Measurements from ENCODE around the gene CFAP47. TPM values are rescaled to one million over a fixed set of nuclear protein-coding genes. Genes with fewer than 3 reads are reported as not detected.
"Not testable (repeated sequence)": the region's sequence is repeated elsewhere in the genome, so short reads cannot be mapped to it uniquely, and the experiment has no call there.

Gene CFAP47
- total RNA-seq: not detected in 2 replicates

GRCh38 chrX:35919536-35920309 lies at the start of gene CFAP47:
CFAP47 (plus strand) TSS chrX:35919734; CDS start chrX:35919800, 66 bp downstream.
- H3K27ac Mint-ChIP-seq: no peak within 1 kb of the TSS
- no peaks in the 10 kb centered on the region for H3K36me3 Mint-ChIP-seq (ENCODE audit: low read depth)
- DNase-seq (ENCODE audit: low spot score): no peak
- intact Hi-C loops (cut with micrococcal nuclease): no loop called here
- no peaks in the 10 kb centered on the region for H3K9me3 Mint-ChIP-seq
- H3K4me3 Mint-ChIP-seq: no peak within 1 kb of the TSS
- H3K27me3 Mint-ChIP-seq (ENCODE audit: insufficient read depth): no peaks in the 10 kb centered on the region
- no peaks in the 10 kb centered on the region for H3K4me1 Mint-ChIP-seq (ENCODE audit: low read depth)

- H3K36me3 Mint-ChIP-seq (ENCODE audit: low read depth): no peaks in the 10 kb centered on the region
- no peaks in the 10 kb centered on the region for H3K9me3 Mint-ChIP-seq
- no peaks in the 10 kb centered on the region for H3K27me3 Mint-ChIP-seq (ENCODE audit: insufficient read depth)
- DNase-seq (ENCODE audit: low spot score): no peak
- H3K4me3 Mint-ChIP-seq: no peak overlapping the region
- H3K27ac Mint-ChIP-seq: no peak overlapping the region
- intact Hi-C loops (cut with micrococcal nuclease): no loop called here
- no peaks in the 10 kb centered on the region for H3K4me1 Mint-ChIP-seq (ENCODE audit: low read depth)
These were observed 38.9 kb upstream of the CFAP47 start for GRCh38 chrX:35880601-35881000.

- Mint-ChIP-seq H3K36me3 (ENCODE audit: low read depth) (no peaks in the 10 kb centered on the region), H3K27me3 (ENCODE audit: insufficient read depth) (no peaks in the 10 kb centered on the region), H3K9me3 (no peaks in the 10 kb centered on the region), H3K27ac (no peak overlapping the region), H3K4me1 (ENCODE audit: low read depth) (no peaks in the 10 kb centered on the region), H3K4me3 (no peak overlapping the region)
- DNase-seq (ENCODE audit: low spot score): no peak
- intact Hi-C loops (cut with micrococcal nuclease): no loop called here
These were observed 33.4 kb upstream of the CFAP47 start for GRCh38 chrX:35886135-35886534.

GRCh38 chrX:35890699-35891098 lies 28.8 kb upstream of the CFAP47 start:
- Mint-ChIP-seq H3K27ac (no peak overlapping the region), H3K4me1 (ENCODE audit: low read depth) (no peaks in the 10 kb centered on the region), H3K9me3 (no peaks in the 10 kb centered on the region), H3K36me3 (ENCODE audit: low read depth) (no peaks in the 10 kb centered on the region), H3K4me3 (no peak overlapping the region), H3K27me3 (ENCODE audit: insufficient read depth) (no peaks in the 10 kb centered on the region)
- no peak for DNase-seq (ENCODE audit: low spot score)
- intact Hi-C loops (cut with micrococcal nuclease): no loop called here

GRCh38 chrX:35986816-35987215 lies 67.3 kb downstream of the CFAP47 start:
- H3K27ac Mint-ChIP-seq; intact Hi-C loops (cut with micrococcal nuclease); DNase-seq (ENCODE audit: low spot score); H3K9me3 Mint-ChIP-seq; H3K4me1 Mint-ChIP-seq (ENCODE audit: low read depth); H3K27me3 Mint-ChIP-seq (ENCODE audit: insufficient read depth); H3K36me3 Mint-ChIP-seq (ENCODE audit: low read depth); H3K4me3 Mint-ChIP-seq: not testable (repeated sequence)

- intact Hi-C loops (cut with micrococcal nuclease): no loop called here
These were observed 87.7 kb downstream of the CFAP47 start for GRCh38 chrX:36007207-36007606.

GRCh38 chrX:36019125-36019524 lies 99.6 kb downstream of the CFAP47 start:
- H3K27ac Mint-ChIP-seq: no peak overlapping the region
- H3K4me3 Mint-ChIP-seq: no peak overlapping the region
- intact Hi-C loops (cut with micrococcal nuclease): no loop called here
- no peak for DNase-seq (ENCODE audit: low spot score)
- no peaks in the 10 kb centered on the region for H3K9me3 Mint-ChIP-seq
- H3K4me1 Mint-ChIP-seq (ENCODE audit: low read depth): no peaks in the 10 kb centered on the region
- no peaks in the 10 kb centered on the region for H3K27me3 Mint-ChIP-seq (ENCODE audit: insufficient read depth)
- H3K36me3 Mint-ChIP-seq (ENCODE audit: low read depth): no peaks in the 10 kb centered on the region

More at GRCh38 chrX:36007207-36007606, 87.7 kb downstream of the CFAP47 start:
- no peaks in the 10 kb centered on the region for H3K36me3 Mint-ChIP-seq (ENCODE audit: low read depth)
- no peak overlapping the region for H3K4me3 Mint-ChIP-seq
- no peaks in the 10 kb centered on the region for H3K4me1 Mint-ChIP-seq (ENCODE audit: low read depth)
- H3K9me3 Mint-ChIP-seq: no peaks in the 10 kb centered on the region
- H3K27ac Mint-ChIP-seq: no peak overlapping the region
- H3K27me3 Mint-ChIP-seq (ENCODE audit: insufficient read depth): no peaks in the 10 kb centered on the region
- no peak for DNase-seq (ENCODE audit: low spot score)

GRCh38 chrX:36035550-36035949 lies 116.0 kb downstream of the CFAP47 start:
- Mint-ChIP-seq H3K4me3 (no peak overlapping the region), H3K36me3 (ENCODE audit: low read depth) (no peaks in the 10 kb centered on the region), H3K4me1 (ENCODE audit: low read depth) (no peaks in the 10 kb centered on the region), H3K27ac (no peak overlapping the region), H3K27me3 (ENCODE audit: insufficient read depth) (no peaks in the 10 kb centered on the region), H3K9me3 (no peaks in the 10 kb centered on the region)
- DNase-seq (ENCODE audit: low spot score): no peak
- intact Hi-C loops (cut with micrococcal nuclease): no loop called here

- intact Hi-C loops (cut with micrococcal nuclease): no loop called here
- DNase-seq (ENCODE audit: low spot score): no peak
- H3K27me3 Mint-ChIP-seq (ENCODE audit: insufficient read depth): no peaks in the 10 kb centered on the region
- H3K36me3 Mint-ChIP-seq (ENCODE audit: low read depth): no peaks in the 10 kb centered on the region
- H3K9me3 Mint-ChIP-seq: no peaks in the 10 kb centered on the region
- no peak overlapping the region for H3K27ac Mint-ChIP-seq
- no peak overlapping the region for H3K4me3 Mint-ChIP-seq
- no peaks in the 10 kb centered on the region for H3K4me1 Mint-ChIP-seq (ENCODE audit: low read depth)
These were observed 143.2 kb downstream of the CFAP47 start for GRCh38 chrX:36062778-36063177.

GRCh38 chrX:36071061-36071460 lies 151.5 kb downstream of the CFAP47 start:
- Mint-ChIP-seq H3K4me3 (no peak overlapping the region), H3K27me3 (ENCODE audit: insufficient read depth) (no peaks in the 10 kb centered on the region), H3K27ac (no peak overlapping the region), H3K9me3 (no peaks in the 10 kb centered on the region), H3K36me3 (ENCODE audit: low read depth) (no peaks in the 10 kb centered on the region), H3K4me1 (ENCODE audit: low read depth) (no peaks in the 10 kb centered on the region)
- intact Hi-C loops (cut with micrococcal nuclease): no loop called here
- no peak for DNase-seq (ENCODE audit: low spot score)

- H3K27ac Mint-ChIP-seq; H3K27me3 Mint-ChIP-seq (ENCODE audit: insufficient read depth); H3K36me3 Mint-ChIP-seq (ENCODE audit: low read depth); H3K9me3 Mint-ChIP-seq; H3K4me1 Mint-ChIP-seq (ENCODE audit: low read depth); H3K4me3 Mint-ChIP-seq; intact Hi-C loops (cut with micrococcal nuclease); DNase-seq (ENCODE audit: low spot score): not testable (repeated sequence)
These were observed 155.5 kb downstream of the CFAP47 start for GRCh38 chrX:36075009-36075408.

GRCh38 chrX:36083256-36083655 lies 163.7 kb downstream of the CFAP47 start:
- Mint-ChIP-seq H3K4me1 (ENCODE audit: low read depth) (no peaks in the 10 kb centered on the region), H3K27ac (no peak overlapping the region), H3K27me3 (ENCODE audit: insufficient read depth) (no peaks in the 10 kb centered on the region), H3K9me3 (no peaks in the 10 kb centered on the region), H3K36me3 (ENCODE audit: low read depth) (no peaks in the 10 kb centered on the region), H3K4me3 (no peak overlapping the region)
- intact Hi-C loops (cut with micrococcal nuclease): no loop called here
- DNase-seq (ENCODE audit: low spot score): no peak

- Mint-ChIP-seq H3K27me3 (ENCODE audit: insufficient read depth) (no peaks in the 10 kb centered on the region), H3K36me3 (ENCODE audit: low read depth) (no peaks in the 10 kb centered on the region), H3K9me3 (no peaks in the 10 kb centered on the region), H3K4me1 (ENCODE audit: low read depth) (no peaks in the 10 kb centered on the region), H3K27ac (no peak overlapping the region), H3K4me3 (no peak overlapping the region)
- intact Hi-C loops (cut with micrococcal nuclease): no loop called here
- no peak for DNase-seq (ENCODE audit: low spot score)
These were observed 167.8 kb downstream of the CFAP47 start for GRCh38 chrX:36087366-36087765.

- H3K4me1 Mint-ChIP-seq (ENCODE audit: low read depth); H3K9me3 Mint-ChIP-seq; intact Hi-C loops (cut with micrococcal nuclease); H3K36me3 Mint-ChIP-seq (ENCODE audit: low read depth); DNase-seq (ENCODE audit: low spot score); H3K27ac Mint-ChIP-seq; H3K27me3 Mint-ChIP-seq (ENCODE audit: insufficient read depth); H3K4me3 Mint-ChIP-seq: not testable (repeated sequence)
These were observed 169.4 kb downstream of the CFAP47 start for GRCh38 chrX:36088939-36089338.

Data from activated T-helper 1 cell treated with anti-CD3 and anti-CD28 coated beads, Interleukin-12 subunit alpha, Interleukin-12 subunit beta, Interleukin-2, Interleukin-4 antibody, amounts not matched to agents 30 ng/mL and 10 ng/mL and 1 ng/mL, durations not matched to agents 14 hours and 24 hours and 36 hours (primary cell).